HG02588 (cell line): ENCODE measurements around the gene ESRRB.

Experiments
- ATAC-seq: cut with Tn5 transposase; IDR thresholded peaks from one replicate; pipeline ENCODE4 v1.9.1; 2021; ENCODE audit warnings: mild to moderate bottlenecking, moderate library complexity; ENCODE audit not compliant: unreplicated experiment

ESRRB gene

DNA sequence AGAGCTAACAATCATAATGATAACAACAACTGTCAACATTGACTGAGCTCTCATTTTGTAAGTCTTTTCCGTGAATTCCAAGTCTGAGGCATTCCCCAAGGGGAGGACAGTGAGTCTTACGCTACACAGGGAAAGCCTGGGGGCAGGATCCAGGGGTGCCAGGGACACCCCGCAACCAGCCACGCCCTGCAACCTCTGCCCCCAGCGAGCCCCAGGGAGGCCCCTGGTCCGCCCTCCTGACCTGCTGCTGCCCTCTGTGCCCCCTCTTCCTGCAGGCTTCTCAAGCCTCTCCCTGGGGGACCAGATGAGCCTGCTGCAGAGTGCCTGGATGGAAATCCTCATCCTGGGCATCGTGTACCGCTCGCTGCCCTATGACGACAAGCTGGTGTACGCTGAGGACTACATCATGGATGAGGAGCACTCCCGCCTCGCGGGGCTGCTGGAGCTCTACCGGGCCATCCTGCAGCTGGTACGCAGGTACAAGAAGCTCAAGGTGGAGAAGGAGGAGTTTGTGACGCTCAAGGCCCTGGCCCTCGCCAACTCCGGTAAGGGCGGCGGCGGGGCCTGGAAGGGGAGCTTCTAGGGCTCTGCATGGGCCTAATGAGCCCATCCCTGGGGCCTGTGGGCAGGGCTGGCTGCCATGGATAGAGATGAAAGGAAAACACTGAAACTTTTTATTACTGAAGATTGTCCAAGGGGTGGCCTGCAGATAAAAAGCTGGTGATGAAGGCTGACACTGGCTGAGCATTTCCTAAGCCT, 115.4 kb downstream of the ESRRB start:
- ATAC-seq, result no peak

DNA sequence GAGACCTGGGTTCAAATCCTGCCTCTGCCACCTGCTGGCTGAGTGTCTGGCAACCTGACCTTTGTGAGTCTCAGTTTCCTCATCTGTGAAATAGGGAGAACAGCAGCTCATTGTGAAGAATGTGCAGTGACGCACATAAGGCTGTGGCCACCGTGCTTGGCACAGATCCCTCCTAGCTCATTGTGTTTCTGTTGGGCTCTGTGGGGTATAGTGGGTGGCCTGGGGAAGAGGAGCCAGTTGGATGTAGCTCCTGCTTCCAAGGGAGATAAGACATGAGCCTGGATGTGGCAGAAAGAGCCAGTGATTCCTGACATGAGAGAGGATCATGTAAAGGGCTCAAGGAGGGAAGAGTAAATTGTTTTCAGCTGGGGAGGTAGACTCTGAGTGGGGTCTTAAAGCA, 120.0 kb downstream of the ESRRB start:
- ATAC-seq, result no peak

DNA sequence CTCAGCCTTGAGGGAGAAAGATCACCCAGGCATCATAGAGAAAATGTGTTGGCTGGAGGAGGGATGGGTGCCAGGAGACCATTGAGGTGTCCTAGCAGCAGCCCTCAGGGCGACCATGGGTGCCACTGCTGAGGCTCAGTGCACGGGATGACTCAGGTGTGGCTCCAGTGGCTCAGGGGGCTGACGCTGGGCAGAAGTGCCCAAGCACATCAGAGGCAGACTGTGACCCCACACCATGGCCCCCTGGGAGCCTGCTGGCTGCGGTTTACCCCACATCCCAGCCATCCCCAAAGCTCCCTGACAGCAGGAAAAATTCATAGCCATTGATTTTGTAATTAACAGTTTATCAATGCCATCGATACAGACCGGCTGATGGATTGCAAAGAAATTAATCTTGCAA, 120.7 kb downstream of the ESRRB start:
- no peak for ATAC-seq

DNA sequence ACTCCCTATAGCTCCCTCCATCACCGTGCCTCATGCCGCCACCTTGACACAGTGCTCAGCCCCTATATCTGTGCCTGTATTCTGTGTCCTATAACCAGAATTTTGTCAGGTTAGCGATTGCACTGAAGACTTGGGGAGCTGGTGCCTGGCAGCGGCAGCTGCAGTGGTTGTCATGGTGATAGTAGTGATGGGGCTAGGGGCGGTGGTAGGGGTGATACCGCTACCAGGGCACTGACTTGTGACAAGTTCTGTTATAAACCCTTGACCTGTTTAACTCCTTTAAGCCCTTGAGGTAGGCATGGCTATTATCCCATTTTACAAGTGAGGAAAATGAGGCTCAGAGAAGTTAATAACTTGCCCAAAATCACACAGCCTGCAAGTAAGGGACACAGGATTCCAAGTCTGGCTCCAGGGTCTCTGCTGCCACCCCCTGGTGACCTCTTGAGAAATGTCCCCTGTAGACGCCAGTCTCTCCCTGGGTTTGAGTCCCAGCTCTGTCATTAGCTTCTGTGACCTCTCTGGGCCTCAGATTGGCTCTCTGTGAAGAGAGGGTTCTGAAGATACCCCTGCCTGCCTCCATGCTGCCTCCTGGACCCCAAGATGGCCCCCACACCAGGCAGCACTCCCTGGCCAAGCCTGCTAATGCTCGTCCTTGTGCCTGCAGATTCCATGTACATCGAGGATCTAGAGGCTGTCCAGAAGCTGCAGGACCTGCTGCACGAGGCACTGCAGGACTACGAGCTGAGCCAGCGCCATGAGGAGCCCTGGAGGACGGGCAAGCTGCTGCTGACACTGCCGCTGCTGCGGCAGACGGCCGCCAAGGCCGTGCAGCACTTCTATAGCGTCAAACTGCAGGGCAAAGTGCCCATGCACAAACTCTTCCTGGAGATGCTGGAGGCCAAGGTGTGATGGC, 121.9 kb downstream of the ESRRB start:
- ATAC-seq, result no peak

DNA sequence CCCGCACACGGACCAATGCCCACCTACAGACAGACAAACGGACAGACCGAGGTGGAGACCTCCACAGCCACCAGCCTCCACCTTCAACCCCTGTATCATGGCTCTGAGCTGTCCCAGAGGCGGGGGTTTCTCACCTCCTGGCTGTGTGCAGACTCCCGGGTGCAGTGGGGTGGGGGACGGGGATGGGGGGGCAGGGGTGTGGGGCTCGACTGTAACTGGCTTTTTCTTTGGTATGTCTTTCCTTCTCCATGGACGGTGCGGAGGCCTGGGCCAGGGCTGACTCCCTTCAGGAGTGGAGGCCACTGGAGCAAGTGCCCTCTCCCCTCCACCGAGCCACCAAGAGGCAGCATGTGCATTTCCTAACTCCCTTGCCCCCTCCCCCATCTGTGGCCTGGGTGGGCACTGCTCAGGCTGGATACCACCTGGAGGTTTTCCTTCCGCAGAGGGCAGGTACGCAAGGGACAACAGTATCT, 122.6 kb downstream of the ESRRB start:
- ATAC-seq, result no peak

DNA sequence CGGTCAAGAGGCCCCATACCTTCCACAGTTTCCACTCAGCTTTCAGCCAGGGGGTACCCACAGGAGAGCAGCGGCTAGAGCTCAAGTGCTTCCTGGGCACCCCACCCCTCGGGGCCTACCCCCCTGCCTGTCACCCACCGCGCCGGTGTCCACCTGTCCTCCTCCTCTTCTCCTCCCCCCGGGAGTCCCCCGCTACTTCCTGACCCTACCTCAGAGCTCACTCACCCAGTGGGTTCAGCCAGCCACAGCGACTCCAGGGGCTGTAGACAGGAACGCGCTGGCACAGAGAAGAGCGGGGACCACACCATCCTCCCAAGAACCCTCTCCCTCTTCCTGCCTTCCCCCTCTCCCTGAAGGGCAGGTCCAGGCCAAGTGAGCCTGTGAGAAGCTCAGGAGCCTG, 123.0 kb downstream of the ESRRB start:
- no peak for ATAC-seq

DNA sequence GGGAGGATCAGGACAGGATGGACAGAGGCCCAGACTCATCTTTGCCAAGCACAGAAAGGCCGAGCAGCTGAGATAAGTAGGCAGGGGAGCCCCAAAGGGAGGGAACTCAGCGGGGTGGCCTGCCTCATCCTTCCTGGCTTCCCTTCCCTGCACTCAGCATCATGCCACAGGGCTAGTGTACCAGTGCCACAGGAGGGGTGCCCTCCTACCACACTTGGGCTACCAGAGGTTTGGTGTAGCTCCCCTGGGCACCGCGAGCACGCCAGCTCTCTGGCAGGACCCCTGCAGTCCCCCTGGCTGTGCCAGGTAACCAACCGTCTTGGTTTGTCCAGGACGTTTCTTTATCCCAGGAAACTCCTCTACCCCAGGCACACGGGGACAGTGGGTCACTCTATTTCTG, 123.5 kb downstream of the ESRRB start:
- no peak for ATAC-seq

DNA sequence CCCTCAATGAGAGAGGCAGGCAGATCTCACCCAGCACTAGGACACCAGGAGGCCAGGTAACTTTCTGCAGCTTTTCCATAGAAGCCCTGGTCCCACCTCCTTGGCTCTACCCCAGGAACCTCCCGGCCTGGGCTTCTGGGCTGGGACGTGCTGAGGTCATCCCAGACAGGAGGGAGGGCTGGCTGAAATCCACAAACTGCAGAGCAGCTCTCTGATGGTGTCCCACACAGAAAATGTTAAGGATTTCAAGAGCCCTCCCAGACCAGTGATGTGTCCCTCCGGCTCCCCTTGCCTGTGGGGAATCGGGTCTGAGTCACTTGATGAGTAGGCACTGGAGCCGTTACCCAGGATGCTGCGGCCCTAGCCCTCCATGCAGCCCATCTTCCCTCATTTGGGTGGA, 124.1 kb downstream of the ESRRB start:
- no peak for ATAC-seq

DNA sequence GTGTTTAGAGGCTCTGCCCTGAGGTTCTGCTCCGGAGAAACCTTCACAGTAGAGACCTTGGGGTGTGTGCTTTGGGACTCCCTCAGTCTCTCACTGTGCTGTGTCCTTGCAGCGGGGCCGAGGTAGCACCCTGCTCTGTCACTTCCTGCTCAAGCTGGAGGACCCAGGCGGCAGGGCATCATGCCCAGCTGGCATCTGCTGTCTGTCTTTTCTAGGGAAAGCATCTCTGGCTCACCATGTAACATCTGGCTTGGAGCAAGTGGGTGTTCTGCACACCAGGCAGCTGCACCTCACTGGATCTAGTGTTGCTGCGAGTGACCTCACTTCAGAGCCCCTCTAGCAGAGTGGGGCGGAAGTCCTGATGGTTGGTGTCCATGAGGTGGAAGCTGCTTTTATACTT, 124.5 kb downstream of the ESRRB start:
- no peak for ATAC-seq

DNA sequence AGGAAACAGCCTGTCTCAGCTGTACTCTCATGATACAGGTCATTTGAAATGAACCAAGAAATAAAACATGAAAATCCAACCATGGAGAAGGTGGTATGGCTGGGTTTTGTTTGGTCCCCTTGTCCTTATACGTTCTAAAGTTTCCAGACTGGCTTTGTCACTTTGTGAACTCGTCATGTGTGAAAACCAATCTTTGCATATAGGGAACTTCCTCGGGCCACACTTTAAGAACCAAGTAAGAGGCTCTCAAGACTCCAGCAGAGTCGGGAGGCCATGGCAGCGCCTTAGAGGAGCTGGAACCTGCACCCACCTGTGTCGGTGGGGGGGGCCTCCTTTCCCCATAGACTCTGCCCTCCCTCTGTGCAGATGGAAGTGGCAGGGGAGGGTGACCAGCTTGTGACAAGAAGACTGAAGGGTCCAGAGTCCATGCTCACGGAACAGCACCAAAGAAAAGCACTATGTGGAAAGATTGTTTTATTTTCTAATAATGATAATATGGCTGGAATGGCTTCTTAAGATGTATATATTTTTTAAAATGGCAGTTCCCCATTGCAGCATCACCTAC, 125.3 kb downstream of the ESRRB start:
- ATAC-seq, result no peak

DNA sequence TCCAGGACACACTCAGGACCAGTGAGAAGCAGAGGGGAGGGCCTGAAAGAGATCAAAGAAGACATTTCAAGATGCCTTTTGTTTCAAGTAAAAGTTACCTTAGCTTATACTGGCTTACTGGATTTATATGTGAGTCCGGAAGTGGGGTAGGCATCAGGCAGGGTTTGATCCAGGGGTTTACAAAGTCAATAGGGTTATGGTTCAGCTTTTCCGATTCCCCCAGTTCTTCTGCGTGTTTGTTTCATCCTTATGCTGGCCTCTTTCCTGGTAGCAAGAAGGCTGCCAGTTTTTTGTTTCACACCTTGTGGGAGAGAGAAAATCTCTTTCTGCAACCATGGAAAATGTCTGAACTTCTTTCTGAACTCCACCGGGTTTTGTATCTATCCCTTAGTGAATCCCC, 126.3 kb downstream of the ESRRB start:
- ATAC-seq, result no peak

DNA sequence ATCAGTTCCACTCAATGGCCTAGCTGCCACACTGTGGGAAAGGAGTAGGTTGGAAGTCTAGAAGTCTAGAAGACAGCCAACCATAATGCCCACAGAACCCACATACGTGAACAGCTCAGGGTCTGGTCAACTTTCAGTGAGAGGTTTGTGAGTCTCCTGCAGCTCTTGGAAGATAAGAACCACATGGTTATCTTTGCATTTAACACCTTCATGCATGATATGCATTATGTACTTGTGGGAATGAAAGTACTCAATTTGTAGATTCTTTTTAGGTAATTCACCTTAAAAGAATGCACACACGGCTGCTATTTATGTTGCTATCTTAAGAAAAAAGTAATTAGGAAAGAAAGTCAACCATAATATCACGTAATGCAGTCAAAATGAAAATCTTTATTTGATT, 126.7 kb downstream of the ESRRB start:
- ATAC-seq, result no peak

DNA sequence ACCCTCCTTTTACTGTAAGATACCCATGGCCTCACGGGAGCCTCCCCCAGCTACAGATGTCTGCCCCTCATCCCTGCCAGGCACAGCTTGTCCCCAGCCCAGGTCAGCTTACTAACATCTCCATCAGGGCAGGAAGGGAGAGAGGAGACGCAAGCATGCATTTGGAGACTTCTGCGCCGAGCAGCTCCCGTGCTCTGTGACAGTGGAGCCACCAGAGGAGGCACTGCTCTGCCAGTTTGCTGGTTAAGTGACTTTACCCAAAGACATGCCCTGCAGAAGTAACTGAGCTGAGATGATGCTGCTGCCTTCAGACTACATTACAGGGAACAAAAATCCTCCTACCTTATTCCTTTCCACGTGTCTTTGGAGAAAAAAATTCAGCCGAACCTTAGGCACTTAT, 133.4 kb downstream of the ESRRB start:
- no peak for ATAC-seq

DNA sequence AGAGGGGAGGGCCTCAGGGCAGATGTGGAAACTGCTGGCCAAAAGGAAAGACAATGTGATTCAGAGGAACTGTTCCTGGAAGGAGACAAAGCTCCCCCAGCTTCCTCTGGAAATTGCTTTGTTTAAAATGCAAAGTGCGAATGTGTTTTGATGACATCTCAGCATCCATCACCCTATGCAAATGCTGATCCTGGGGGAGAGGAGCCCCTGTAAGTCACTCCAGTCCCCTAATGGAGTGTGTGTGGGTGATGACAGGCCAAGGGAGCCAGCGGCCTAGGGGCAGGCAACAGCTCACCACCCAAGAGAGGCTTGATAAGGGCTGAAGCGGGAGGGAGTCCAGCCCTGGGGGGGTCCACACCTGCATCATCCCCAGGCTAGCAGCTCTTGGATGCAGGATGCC, 134.2 kb downstream of the ESRRB start:
- no peak for ATAC-seq

DNA sequence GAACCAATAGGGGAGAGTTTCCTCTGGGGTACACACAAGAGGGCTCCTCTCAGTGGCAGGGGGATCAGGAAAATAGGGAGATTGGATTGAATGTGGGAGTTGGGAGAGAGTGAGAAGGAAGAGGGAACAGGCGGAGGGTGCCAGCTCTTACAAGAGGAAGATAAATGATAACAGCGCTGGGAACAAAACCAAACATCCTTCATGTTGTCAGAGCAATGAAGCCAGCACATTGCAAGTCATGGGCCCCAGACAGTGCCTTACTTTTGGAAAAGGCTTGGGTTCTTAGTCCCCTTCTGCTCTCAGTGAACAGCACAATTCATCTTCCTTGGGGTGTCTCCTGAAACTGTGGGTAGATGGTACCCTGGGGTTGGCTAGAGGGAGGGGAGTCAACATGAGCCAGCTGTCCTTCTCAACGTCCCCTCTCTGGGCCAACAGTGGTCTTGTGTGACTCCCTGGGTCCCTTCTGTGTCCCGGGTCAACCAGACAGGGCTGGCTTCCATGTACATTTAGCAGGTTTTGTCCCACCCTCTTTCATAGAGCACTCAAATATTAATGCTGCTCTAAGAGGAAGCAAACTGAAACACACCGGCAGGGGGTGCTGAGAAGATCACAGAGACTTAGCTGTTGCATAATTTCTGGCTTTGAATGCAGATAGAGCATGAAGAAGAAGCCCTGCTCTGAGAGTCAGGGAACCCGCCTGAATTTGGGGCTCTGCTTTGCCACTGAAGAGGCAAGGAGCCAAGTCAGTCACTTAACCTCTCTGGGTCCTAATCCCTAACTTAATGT, 138.5 kb downstream of the ESRRB start:
- ATAC-seq, result no peak

DNA sequence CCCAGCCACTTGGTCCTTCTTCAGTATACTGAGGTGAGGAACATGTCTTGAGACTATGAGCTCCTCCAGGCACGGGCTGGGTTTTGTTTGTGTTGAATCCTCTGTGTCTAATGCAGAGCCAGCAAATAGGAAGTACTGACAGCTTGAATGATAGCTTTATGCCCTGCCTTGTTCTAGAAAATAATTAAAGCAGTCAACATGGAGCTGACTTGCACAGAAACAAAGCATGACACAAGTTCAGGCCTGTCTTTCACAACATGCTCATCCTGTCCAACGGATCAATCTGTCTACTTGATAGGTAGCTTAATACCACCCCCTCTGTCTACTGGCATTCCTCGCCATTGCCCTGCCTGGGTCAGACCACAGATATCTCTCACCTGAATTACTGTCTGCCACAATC, 140.9 kb downstream of the ESRRB start:
- no peak for ATAC-seq

DNA sequence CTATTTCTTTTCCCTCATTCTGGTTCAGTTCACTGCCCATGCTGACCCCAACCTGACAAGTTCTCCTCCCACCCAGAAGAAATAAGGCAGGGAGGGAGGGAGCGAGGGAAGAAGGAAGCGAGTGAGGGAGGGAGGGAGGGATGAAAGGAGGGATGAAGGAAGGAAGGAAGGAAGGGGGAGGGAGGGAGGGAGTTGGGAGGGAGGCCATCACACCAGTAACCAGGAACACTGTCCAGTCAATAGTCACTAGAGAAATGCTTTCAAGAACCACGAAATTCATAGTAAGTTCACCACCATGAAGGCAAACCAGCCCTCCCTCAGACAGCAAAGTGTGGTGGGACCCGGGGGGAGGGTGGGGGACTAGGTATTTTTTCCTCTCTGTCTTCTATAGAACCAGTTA, 142.4 kb downstream of the ESRRB start:
- ATAC-seq, result no peak

DNA sequence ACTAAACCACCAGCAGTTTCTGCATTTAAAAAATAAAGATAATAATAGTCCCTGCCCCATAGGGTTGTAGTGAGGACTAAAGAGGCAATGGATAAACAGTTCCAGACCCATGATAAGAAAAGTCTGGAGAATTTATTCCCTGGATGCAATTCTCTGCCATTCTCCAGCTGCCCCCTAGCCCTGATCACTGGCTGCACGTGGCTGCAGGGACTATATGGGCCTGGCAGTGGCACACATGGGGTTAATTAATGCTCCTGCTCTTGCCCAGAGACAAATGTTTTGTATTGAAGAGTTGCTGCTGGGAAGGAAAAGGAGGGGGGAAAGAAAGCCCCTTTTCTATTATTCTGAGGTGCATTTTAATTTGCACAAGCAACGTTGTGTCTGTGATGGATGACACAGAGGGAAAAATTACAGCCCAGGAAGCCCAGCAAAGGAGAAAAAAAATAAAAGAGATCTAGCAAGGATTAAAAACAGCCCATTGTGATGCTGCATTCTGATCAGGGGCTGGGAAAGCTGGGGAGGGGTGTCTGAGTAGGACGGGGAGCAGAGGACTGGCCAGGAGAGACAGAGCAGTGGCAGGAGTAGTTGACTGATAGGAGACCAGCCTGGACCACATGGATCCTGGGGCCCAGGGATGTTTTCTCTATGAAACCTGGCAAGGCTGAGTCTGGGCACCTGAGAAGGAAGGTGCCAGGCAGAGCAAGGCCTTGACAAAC, 149.3 kb downstream of the ESRRB start:
- no peak for ATAC-seq

DNA sequence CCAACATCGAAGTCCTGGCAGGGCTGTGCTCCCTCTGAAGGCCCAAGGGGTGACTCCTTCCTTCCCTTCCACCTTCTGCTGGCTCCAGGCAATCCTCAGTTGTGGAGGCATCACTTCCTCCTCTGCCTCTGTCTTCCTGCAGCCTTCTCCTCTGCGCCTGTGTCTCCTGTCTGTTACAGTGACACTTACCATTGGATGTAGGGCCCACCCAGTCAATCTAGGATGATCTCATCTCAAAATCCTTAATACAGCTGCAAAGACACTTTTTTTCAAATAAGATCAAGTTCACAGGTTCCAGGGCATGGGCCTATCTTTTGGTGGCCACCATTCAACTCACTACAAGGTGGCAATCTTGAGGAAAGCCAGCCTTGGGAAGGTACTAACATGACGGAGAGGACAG, 155.1 kb downstream of the ESRRB start:
- no peak for ATAC-seq

DNA sequence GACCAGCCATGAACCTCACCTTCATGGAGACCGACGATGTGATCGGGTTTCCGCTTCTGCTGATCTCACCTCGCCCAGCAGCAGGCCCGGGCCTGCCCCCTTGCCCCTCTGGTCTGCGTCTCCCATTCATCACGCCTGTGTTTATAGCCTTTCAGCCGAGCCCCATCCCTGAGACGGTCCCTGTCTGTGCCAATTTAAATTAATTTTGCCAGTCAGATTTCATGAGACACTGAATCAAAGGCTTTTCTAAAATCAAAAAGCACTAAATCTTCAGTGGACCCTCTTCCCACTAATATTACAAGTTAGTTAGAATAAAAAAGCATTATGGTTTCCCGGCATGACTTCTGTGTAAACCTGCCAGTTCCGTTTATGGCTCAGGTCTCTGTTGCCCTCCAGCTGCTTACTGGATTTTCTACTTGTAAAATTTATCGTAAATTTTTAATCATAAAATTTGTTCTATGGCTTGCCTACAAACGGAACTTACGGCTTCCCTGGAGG, 155.9 kb downstream of the ESRRB start:
- no peak for ATAC-seq
